HG02885 (cell line): ENCODE results near the gene C11orf58.

Experiments
- ATAC-seq: cut with Tn5 transposase; IDR thresholded peaks from one replicate; pipeline ENCODE4 v1.9.1; 2021; ENCODE audit warnings: mild to moderate bottlenecking; ENCODE audit not compliant: unreplicated experiment, poor library complexity

Gene C11orf58

GRCh38 chr11:16738193-16738946, at the start of gene C11orf58:
Gene C11orf58 (plus strand): TSS chr11:16738647. CDS start chr11:16738779, 132 bp downstream.
- peak; percentile 96 for ATAC-seq

DNA sequence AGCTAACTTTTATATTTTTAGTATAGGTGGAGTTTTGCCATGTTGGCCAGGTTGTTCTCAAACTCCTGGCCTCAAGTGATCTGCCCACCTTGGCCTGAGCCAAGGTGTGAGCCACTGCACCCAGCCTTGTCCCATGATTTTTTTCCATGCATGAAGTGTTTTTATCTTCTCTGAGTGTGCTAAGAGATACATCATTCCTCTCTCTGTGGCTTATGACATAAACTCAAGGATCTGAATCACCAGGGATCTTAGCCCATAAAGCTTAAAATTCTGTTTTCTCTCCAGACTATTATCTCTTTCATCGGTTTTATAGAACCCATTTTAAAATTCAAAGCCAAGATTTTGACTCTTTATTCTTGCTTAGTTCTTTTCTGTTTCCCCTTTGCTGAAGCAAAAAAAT, 48.4 kb upstream of the C11orf58 start:
- no peak for ATAC-seq

DNA sequence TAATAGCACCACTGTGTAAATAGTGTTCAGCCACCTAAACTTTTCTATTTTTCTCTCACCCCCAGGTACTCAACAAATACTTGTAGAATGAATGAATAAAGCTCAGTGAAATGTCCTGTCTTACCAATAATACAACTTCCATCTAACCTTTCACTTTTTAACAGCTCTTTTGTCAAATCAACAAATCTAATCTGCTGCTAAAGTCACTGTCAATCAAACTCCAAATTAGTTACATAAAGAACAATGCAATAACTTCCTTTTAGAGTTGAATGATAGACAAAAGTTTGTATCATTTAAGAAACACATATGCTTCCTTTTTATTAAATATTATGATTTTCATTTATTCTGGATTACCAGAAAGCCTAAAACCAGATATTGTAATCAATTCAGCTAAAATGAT, 34.7 kb upstream of the C11orf58 start:
- ATAC-seq: no peak

- no peak for ATAC-seq
Measured at GRCh38 chr11:16713594-16713993, 24.9 kb upstream of the C11orf58 start.

GRCh38 chr11:16722581-16723344, 15.7 kb upstream of the C11orf58 start:
- no peak for ATAC-seq

- ATAC-seq: no peak
Measured at GRCh38 chr11:16727806-16728205, 10.6 kb upstream of the C11orf58 start.

GRCh38 chr11:16737818-16738192, 642 bp upstream of the C11orf58 start:
- ATAC-seq: peak; percentile 16

GRCh38 chr11:16738947-16739815, 734 bp downstream of the C11orf58 start:
- ATAC-seq: no peak

DNA sequence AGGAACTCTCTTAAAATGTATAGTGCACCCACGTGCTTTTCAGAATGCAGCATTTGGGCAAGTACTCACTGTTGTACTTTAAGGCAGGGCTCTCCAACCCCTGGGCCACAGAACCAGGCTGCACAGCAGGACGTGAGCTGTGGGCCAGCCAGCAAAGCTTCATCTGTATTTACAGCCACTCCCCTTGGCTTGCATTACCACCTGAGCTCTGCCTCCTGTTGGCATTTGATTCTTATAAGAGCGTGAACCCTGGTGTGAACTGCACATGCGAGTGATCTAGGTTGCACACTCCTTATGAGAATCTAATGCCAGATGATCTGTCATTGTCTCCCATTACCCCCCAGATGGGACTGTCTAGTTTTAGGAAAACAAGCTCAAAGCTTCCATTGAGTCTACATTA, 3.0 kb downstream of the C11orf58 start:
- ATAC-seq: no peak

GRCh38 chr11:16743478-16743877, 5.0 kb downstream of the C11orf58 start:
- no peak for ATAC-seq

GRCh38 chr11:16744128-16744725, 5.8 kb downstream of the C11orf58 start:
- no peak for ATAC-seq

DNA sequence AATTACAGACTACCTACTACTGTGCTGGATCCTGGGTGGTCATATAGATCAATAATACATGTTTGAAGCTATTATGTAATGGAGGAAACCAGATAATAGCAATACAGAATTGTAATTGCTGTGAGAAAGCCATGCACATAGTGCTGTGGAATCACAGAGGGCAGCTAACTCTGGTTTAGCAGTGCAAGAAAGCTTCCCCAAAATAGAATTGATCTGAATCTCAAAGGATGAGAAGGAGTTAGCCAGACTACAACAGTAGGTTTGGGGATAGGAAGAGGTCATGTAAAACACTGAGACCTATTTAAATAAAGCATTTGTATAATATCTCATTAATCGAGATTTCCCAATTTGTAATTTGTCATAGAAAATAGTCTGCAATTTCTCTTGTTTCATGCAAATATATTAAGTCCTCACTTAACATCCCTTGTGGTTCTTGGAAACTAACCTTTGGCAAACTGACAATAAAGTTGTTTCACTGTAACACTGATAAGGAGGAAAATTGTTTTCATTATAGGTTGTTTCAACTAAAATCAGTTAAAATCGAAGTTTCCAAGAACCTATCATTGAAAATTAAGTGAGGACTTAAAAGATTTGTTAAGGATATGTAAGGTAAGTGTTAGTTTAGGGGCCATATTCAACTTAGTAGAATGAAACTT, 7.6 kb downstream of the C11orf58 start:
- no peak for ATAC-seq

DNA sequence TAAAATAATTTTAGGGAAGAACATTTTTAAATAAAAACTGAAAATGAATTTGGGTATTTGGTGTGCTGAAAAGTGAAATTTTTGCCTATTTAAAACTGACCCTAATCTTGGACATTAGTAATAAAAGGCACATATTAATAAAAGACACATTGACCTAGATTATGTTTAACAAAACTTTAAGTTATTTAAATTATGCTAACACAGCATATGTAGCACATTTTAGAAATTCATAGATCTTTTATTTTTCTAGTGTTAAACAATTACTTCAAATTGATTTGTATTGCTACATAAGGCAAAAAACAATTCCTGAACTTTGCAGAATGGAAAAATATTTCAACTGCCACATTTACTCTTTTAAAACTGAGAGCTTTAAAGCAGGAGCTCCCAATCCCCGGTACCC, 10.6 kb downstream of the C11orf58 start:
- no peak for ATAC-seq

DNA sequence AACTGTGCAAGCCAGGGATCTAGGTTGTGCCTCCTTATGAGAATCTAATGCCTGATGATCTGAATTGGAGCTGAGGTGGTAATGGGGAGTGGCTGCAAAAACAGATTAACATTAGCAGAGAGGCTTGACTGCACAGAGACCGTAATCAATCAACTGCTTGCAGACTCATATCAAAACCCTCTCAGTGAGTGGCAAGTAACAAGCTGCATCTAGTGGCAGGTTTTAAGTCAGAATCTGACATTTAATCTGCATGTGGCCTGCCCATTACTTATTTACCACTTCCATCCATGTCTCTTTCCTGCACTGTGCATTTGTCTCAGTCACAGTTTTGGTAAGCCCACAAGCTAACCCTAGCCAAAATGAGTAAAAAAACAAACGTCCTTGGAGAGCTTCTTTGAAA, 11.2 kb downstream of the C11orf58 start:
- ATAC-seq: no peak

DNA sequence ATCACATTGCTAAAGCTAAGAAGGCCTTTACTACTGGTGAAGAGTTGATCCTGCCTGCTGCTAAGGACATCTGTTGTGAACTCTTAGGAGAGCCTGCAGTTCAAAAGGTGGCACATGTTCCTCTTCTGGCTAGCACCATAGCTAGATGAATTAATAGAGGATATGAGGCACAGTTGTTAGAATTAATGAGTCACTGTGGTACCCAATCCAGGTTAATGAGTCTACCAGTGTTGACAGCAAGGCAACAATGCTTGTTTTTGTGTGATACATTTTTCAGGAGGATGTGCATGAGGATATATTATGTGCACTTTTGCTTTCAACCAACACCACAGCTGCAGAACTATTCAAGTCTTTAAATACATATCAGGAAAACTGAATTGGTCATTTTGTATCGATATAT, 12.0 kb downstream of the C11orf58 start:
- ATAC-seq: no peak

DNA sequence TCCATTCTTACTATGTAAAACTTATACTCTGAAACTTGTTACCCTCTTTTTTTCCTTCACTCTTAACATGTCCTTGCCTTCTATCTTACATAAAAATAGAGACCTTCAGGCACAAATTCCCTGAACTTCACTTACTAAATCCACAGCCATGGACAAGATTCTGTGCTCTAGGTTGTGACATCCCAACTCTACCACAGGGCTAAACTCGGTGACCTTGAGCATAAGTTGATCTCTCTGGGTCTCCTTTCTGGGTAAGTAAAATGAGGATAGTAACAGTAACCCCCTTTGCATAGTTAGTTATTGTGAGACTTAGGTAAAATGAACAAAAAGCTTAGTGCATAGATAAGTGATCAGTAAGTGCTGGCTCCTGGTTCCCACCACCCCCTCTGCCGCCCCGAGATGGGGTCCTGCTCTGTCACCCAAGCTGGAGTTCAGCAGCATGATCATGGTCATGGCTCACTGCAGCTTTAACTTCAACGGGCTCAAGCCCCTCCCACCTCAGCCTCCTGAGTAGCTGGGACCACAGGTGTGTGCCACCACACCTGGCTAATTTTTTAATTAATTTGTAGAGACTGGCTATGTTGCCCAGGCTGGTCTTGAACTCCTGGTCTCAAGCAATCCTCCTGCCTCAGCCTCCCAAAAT, 20.1 kb downstream of the C11orf58 start:
- no peak for ATAC-seq

- ATAC-seq: no peak
Measured at GRCh38 chr11:16759857-16760508, 21.5 kb downstream of the C11orf58 start.

DNA sequence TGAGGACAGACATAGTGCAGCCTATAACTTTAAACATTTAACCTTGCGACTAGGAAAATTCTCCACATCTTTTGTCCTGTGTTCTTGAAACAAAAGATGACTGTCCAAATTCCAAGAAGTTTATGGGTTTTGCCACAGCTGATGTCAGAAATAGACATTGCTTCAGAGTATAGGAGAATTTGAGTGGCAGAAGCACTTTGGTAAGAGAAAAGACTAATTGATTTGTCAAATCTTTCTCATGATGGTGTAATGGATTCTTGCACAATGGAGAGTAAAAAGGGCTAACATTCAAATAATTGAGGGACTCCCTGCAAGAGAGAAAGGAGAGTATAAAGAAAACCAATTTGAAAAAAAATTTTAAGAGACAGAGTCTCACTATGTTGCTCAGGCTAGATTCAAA, 25.3 kb downstream of the C11orf58 start:
- ATAC-seq: no peak

DNA sequence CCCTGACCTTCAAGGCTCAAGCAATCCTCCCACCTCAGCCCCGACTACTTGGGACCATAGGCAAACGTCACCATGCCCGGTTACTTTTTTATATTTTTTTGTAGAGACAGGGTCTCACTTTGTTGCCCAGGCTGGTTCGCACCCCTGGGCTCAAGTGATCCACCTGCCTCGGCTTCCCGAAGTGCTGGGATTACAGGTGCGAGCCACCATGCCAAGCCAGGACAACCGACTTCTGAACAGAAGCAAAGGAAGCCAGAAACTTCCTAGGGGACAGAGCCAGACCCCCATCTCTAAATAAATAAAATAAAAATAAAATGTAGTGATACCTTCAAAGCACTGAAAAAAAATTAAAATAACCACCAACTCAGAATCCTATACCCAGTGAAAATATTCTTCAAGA, 26.4 kb downstream of the C11orf58 start:
- ATAC-seq: no peak
